ENCODE results near the gene BIN1. TPM values are rescaled to one million over a fixed set of nuclear protein-coding genes. Genes with fewer than 3 reads are reported as not detected.
"Not testable (repeated sequence)": the region's sequence is repeated elsewhere in the genome, so short reads cannot be mapped to it uniquely, and the experiment has no call there.

The BIN1 gene
- total RNA-seq, 4 donors from 2014 or later, result 33.3 to 39.7 (median 38.4) TPM

GRCh38 chr2:127034883-127035611 lies 71.9 kb downstream of the BIN1 start:
- in situ Hi-C loops (cut with MboI; ENCODE audit: low pct_ligation_motif_present in 1 of 4, low pct_unique_long_range_greater_than_20kb in 1 of 4, low sequenced_read_pairs in 3 of 4), result no loop called here
- DNase-seq, result no peak
- Histone ChIP-seq H3K27ac (no peak overlapping the region), H3K4me3 (no peak overlapping the region), H3K27me3 (no peaks in the 10 kb centered on the region), H3K36me3 (no peaks in the 10 kb centered on the region), H3K9me3 (no peaks in the 10 kb centered on the region), H3K4me1 (no peaks in the 10 kb centered on the region)
- 77 to 80% methylated on average over 4 to 11 of the region's 11 CpGs for WGBS, 2 donors (ENCODE audit: low coverage in 1 of 2)
- intact Hi-C loops (cut with DNase I; ENCODE audit: low total_unique reads), result no loop called here
- no peak for TF ChIP-seq POLR2AphosphoS5 (IDR thresholded peaks at IDR 0.05)

GRCh38 chr2:127034051-127034450 lies 72.9 kb downstream of the BIN1 start:
- in situ Hi-C loops (cut with MboI; ENCODE audit: low pct_ligation_motif_present in 1 of 4, low pct_unique_long_range_greater_than_20kb in 1 of 4, low sequenced_read_pairs in 3 of 4) (no loop called here), intact Hi-C loops (cut with DNase I; ENCODE audit: low total_unique reads) (no loop called here)
- H3K9me3 ChIP-seq, result no peaks in the 10 kb centered on the region
- no peaks in the 10 kb centered on the region for H3K36me3 ChIP-seq
- H3K27ac ChIP-seq, result no peak overlapping the region
- H3K27me3 ChIP-seq, result no peaks in the 10 kb centered on the region
- TF ChIP-seq POLR2AphosphoS5 (IDR thresholded peaks at IDR 0.05) (no peak), CTCF (IDR thresholded peaks at IDR 0.05) (no peak), EP300 (IDR thresholded peaks at IDR 0.05; ENCODE audit: low read depth) (no peak), POLR2A (IDR thresholded peaks at IDR 0.05) (no peak)
- no peak overlapping the region for H3K4me3 ChIP-seq
- 86% methylated on average over 6 of the region's 6 CpGs; no CpG with 5 or more reads in 1 of the 2 donors for WGBS, 2 donors (ENCODE audit: low coverage in 1 of 2)
- H3K4me1 ChIP-seq, result no peaks in the 10 kb centered on the region
- DNase-seq, result no peak

- intact Hi-C loops (cut with DNase I; ENCODE audit: low total_unique reads), result no loop called here
- H3K4me3 ChIP-seq, result no peak overlapping the region
- WGBS, 2 donors (ENCODE audit: low coverage in 1 of 2), result 63 to 68% methylated on average over 3 of the region's 3 CpGs
- H3K4me1 ChIP-seq, result no peaks in the 10 kb centered on the region
- no peak for DNase-seq
- H3K36me3 ChIP-seq, result no peaks in the 10 kb centered on the region
- TF ChIP-seq POLR2AphosphoS5 (IDR thresholded peaks at IDR 0.05) (no peak), EP300 (IDR thresholded peaks at IDR 0.05; ENCODE audit: low read depth) (no peak), POLR2A (IDR thresholded peaks at IDR 0.05) (no peak), CTCF (IDR thresholded peaks at IDR 0.05) (no peak)
- no peaks in the 10 kb centered on the region for H3K9me3 ChIP-seq
- in situ Hi-C loops (cut with MboI; ENCODE audit: low pct_ligation_motif_present in 1 of 4, low pct_unique_long_range_greater_than_20kb in 1 of 4, low sequenced_read_pairs in 3 of 4), result no loop called here
- H3K27me3 ChIP-seq, result peaks cover 3% of the 10 kb centered on the region
- no peak overlapping the region for H3K27ac ChIP-seq
Measured at GRCh38 chr2:127032621-127033020, 74.3 kb downstream of the BIN1 start.

- Histone ChIP-seq H3K27ac (no peak overlapping the region), H3K4me1 (peaks cover 0 to 15% (median 10%) of the 10 kb centered on the region in 4 donors), H3K36me3 (no peaks in the 10 kb centered on the region), H3K4me3 (no peak overlapping the region), H3K9me3 (no peaks in the 10 kb centered on the region), H3K27me3 (peaks cover 32% of the 10 kb centered on the region)
- 81 to 84% methylated on average over 5 of the region's 5 CpGs for WGBS, 2 donors (ENCODE audit: low coverage in 1 of 2)
- intact Hi-C loops (cut with DNase I; ENCODE audit: low total_unique reads), result no loop called here
- no peak for DNase-seq
- TF ChIP-seq CTCF (IDR thresholded peaks at IDR 0.05), result no peak
- no peak for TF ChIP-seq POLR2AphosphoS5 (IDR thresholded peaks at IDR 0.05)
- no peak for TF ChIP-seq EP300 (IDR thresholded peaks at IDR 0.05; ENCODE audit: low read depth)
- TF ChIP-seq POLR2A (IDR thresholded peaks at IDR 0.05), result no peak
- in situ Hi-C loops (cut with MboI; ENCODE audit: low pct_ligation_motif_present in 1 of 4, low pct_unique_long_range_greater_than_20kb in 1 of 4, low sequenced_read_pairs in 3 of 4), result no loop called here
Measured at GRCh38 chr2:127029350-127030051, 77.5 kb downstream of the BIN1 start.

- H3K27ac ChIP-seq; intact Hi-C loops (cut with DNase I; ENCODE audit: low total_unique reads); DNase-seq; in situ Hi-C loops (cut with MboI; ENCODE audit: low pct_ligation_motif_present in 1 of 4, low pct_unique_long_range_greater_than_20kb in 1 of 4, low sequenced_read_pairs in 3 of 4); H3K9me3 ChIP-seq; H3K4me3 ChIP-seq; H3K36me3 ChIP-seq: not testable (repeated sequence)
- peaks cover 32% of the 10 kb centered on the region for H3K27me3 ChIP-seq
- 51 to 55% methylated on average over 1 of the region's 1 CpG for WGBS, 2 donors (ENCODE audit: low coverage in 1 of 2)
- H3K4me1 ChIP-seq, result peaks cover 0 to 15% (median 10%) of the 10 kb centered on the region in 4 donors
Measured at GRCh38 chr2:127028745-127029144, 78.2 kb downstream of the BIN1 start.

All from transverse colon (tissue), 4 donors.